WTC11 (cell line): ENCODE results near the gene UGT8. TPM values are rescaled to one million over a fixed set of nuclear protein-coding genes. Genes with fewer than 3 reads are reported as not detected.

Experiments
- ATAC-seq: fragments of 200-7000 bp; cut with Tn5 transposase; 2 replicates; pipeline ENCODE4 v1.10.0; 2021; ENCODE audit warnings: mild to moderate bottlenecking, moderate library complexity
- CTCF ChIA-PET: fragments of 300-600 bp; sonication (Branson Sonifier 250); formaldehyde crosslinking; loops from one replicate; lab custom pipeline; 2021; ENCODE audit warnings: antibody characterized with exemption; lab: Charles Lee
- POLR2A ChIA-PET: fragments of 350-600 bp; sonication (Branson Sonifier 250); formaldehyde crosslinking; loops from one replicate; lab custom pipeline; 2021; ENCODE audit warnings: antibody characterized with exemption; lab: Charles Lee
- DNase-seq: peaks from one replicate; pipeline ENCODE4 v3.0.0; 2021; ENCODE audit warnings: low spot score
- H3K27ac Mint-ChIP-seq: 2 replicates; pipeline ENCODE4 v1.8.0; 2021; ENCODE audit warnings: mixed read lengths
- H3K27me3 Mint-ChIP-seq: 2 replicates; pipeline ENCODE4 v1.8.0; 2021; ENCODE audit warnings: low read depth, mild to moderate bottlenecking, moderate library complexity, mixed read lengths
- H3K36me3 Mint-ChIP-seq: 2 replicates; pipeline ENCODE4 v1.8.0; 2021; ENCODE audit warnings: mixed read lengths
- H3K4me1 Mint-ChIP-seq: 2 replicates; pipeline ENCODE4 v1.8.0; 2022; ENCODE audit warnings: mixed read lengths
- H3K4me3 Mint-ChIP-seq: 2 replicates; pipeline ENCODE4 v1.8.0; 2021; ENCODE audit warnings: mild to moderate bottlenecking, moderate library complexity, mixed read lengths
- H3K9me3 Mint-ChIP-seq: 2 replicates; pipeline ENCODE4 v1.8.0; 2021; ENCODE audit warnings: mixed read lengths
- CREB1 ChIP-seq: sonication (generic); formaldehyde crosslinking; IDR thresholded peaks from 2 replicates; pipeline ENCODE4 v1.8.0; 2023; ENCODE audit warnings: mild to moderate bottlenecking, missing genetic modification reagents
- CREM ChIP-seq: sonication (generic); formaldehyde crosslinking; IDR thresholded peaks from 2 replicates; pipeline ENCODE4 v1.8.1; 2022; ENCODE audit warnings: mild to moderate bottlenecking, missing genetic modification reagents, moderate library complexity
- GTF2I ChIP-seq: fragments of 250-450 bp; sonication (Bioruptor Pico); conservative IDR thresholded peaks from 2 replicates; pipeline ENCODE4 v1.4.0; 2021; ENCODE audit warnings: mild to moderate bottlenecking
- IRF2 ChIP-seq: sonication (generic); formaldehyde crosslinking; IDR thresholded peaks from 2 replicates; pipeline ENCODE4 v1.8.0; 2022; ENCODE audit warnings: low read depth, missing genetic modification reagents, borderline replicate concordance
- MYBL2 ChIP-seq: sonication (generic); formaldehyde crosslinking; IDR thresholded peaks from 2 replicates; pipeline ENCODE4 v1.8.1; 2023; ENCODE audit warnings: mild to moderate bottlenecking, moderate library complexity, missing genetic modification reagents
- NR1H2 ChIP-seq: sonication (generic); formaldehyde crosslinking; IDR thresholded peaks from 2 replicates; pipeline ENCODE4 v1.9.0; 2021; ENCODE audit warnings: mild to moderate bottlenecking, moderate library complexity, missing genetic modification reagents
- OVOL2 ChIP-seq: fragments of 250-450 bp; sonication (Bioruptor Pico); IDR thresholded peaks from 2 replicates; pipeline ENCODE4 v1.9.0; 2021; ENCODE audit warnings: mild to moderate bottlenecking, borderline replicate concordance
- RELA ChIP-seq: sonication (generic); formaldehyde crosslinking; IDR thresholded peaks from 2 replicates; pipeline ENCODE4 v1.8.1; 2022; ENCODE audit warnings: missing genetic modification reagents, mild to moderate bottlenecking, borderline replicate concordance
- RORB ChIP-seq: fragments of 250-450 bp; sonication (Bioruptor Pico); IDR thresholded peaks from 2 replicates; pipeline ENCODE4 v1.9.0; 2021; ENCODE audit warnings: mild to moderate bottlenecking
- SMAD3 ChIP-seq: sonication (generic); formaldehyde crosslinking; IDR thresholded peaks from 2 replicates; pipeline ENCODE4 v1.8.0; 2022; ENCODE audit warnings: missing genetic modification reagents, mild to moderate bottlenecking, borderline replicate concordance
- SOX15 ChIP-seq: fragments of 250-450 bp; sonication (Bioruptor Pico); IDR thresholded peaks from 2 replicates; pipeline ENCODE4 v1.9.0; 2021; ENCODE audit warnings: mild to moderate bottlenecking
- SP1 ChIP-seq: sonication (generic); formaldehyde crosslinking; conservative IDR thresholded peaks from 2 replicates; pipeline ENCODE4 v1.8.1; 2022; ENCODE audit warnings: missing genetic modification reagents
- ZNF121 ChIP-seq: sonication (generic); formaldehyde crosslinking; IDR thresholded peaks from 2 replicates; pipeline ENCODE4 v1.8.0; 2023; ENCODE audit warnings: missing genetic modification reagents
- ZNF281 ChIP-seq: sonication (generic); formaldehyde crosslinking; IDR thresholded peaks from 2 replicates; pipeline ENCODE4 v1.8.0; 2023; ENCODE audit warnings: mild to moderate bottlenecking, missing genetic modification reagents
- ZNF317 ChIP-seq: sonication (generic); formaldehyde crosslinking; IDR thresholded peaks from 2 replicates; pipeline ENCODE4 v1.8.1; 2023; ENCODE audit warnings: low read depth, mild to moderate bottlenecking, moderate library complexity, missing genetic modification reagents, borderline replicate concordance
- ZNF416 ChIP-seq: fragments of 250-450 bp; sonication (Bioruptor Pico); IDR thresholded peaks from 2 replicates; pipeline ENCODE4 v1.9.0; 2021; ENCODE audit warnings: mild to moderate bottlenecking, inconsistent platforms
- total RNA-seq: library from RNA; stranded (reverse); gene quantifications from 3 replicates; pipeline ENCODE4 v1.2.3, GENCODE V29; 2021
- TF ChIP-seq, protein P1 (sequence below): sonication (generic); formaldehyde crosslinking; IDR thresholded peaks from 2 replicates; pipeline ENCODE4 v1.8.1; 2023; ENCODE audit warnings: mild to moderate bottlenecking, moderate library complexity, missing genetic modification reagents
- TF ChIP-seq, protein P2 (sequence below): sonication (generic); formaldehyde crosslinking; IDR thresholded peaks from 2 replicates; pipeline ENCODE4 v1.8.1; 2023; ENCODE audit warnings: mild to moderate bottlenecking, missing genetic modification reagents, moderate library complexity
- TF ChIP-seq, protein P3 (sequence below): fragments of 250-450 bp; sonication (Bioruptor Pico); IDR thresholded peaks from 2 replicates; pipeline ENCODE4 v1.9.0; 2021; ENCODE audit warnings: mild to moderate bottlenecking
- TF ChIP-seq, protein P4 (sequence below): sonication (generic); formaldehyde crosslinking; conservative IDR thresholded peaks from 2 replicates; pipeline ENCODE4 v1.8.1; 2022; ENCODE audit warnings: mild to moderate bottlenecking, missing genetic modification reagents

Gene UGT8
- total RNA-seq, 1 experiment from 2014 or later = 30.8 TPM

- H3K4me3 Mint-ChIP-seq = no peak overlapping the region; the same call in 1 of the 2 replicates
- H3K36me3 Mint-ChIP-seq = peaks cover 18% of the 10 kb centered on the region
- POLR2A ChIA-PET = no interaction called here
- TF ChIP-seq, protein P1, sequence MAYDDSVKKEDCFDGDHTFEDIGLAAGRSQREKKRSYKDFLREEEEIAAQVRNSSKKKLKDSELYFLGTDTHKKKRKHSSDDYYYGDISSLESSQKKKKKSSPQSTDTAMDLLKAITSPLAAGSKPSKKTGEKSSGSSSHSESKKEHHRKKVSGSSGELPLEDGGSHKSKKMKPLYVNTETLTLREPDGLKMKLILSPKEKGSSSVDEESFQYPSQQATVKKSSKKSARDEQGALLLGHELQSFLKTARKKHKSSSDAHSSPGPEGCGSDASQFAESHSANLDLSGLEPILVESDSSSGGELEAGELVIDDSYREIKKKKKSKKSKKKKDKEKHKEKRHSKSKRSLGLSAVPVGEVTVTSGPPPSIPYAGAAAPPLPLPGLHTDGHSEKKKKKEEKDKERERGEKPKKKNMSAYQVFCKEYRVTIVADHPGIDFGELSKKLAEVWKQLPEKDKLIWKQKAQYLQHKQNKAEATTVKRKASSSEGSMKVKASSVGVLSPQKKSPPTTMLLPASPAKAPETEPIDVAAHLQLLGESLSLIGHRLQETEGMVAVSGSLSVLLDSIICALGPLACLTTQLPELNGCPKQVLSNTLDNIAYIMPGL = no peak
- TF ChIP-seq, protein P2, sequence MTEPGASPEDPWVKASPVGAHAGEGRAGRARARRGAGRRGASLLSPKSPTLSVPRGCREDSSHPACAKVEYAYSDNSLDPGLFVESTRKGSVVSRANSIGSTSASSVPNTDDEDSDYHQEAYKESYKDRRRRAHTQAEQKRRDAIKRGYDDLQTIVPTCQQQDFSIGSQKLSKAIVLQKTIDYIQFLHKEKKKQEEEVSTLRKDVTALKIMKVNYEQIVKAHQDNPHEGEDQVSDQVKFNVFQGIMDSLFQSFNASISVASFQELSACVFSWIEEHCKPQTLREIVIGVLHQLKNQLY (CRISPR knock-in tag) = no peak
- TF ChIP-seq CREM (no peak), SP1 (CRISPR knock-in tag) (0 out of 2 replicates have a peak, but pooled peaks have one; percentile 28), ZNF121 (CRISPR knock-in tag) (no peak), ZNF281 (CRISPR knock-in tag) (no peak), ZNF317 (CRISPR knock-in tag) (no peak)
- peak overlapping the region; percentile 43 for H3K27ac Mint-ChIP-seq
- H3K27me3 Mint-ChIP-seq = peaks cover 4% of the 10 kb centered on the region
- peaks cover 16% of the 10 kb centered on the region for H3K9me3 Mint-ChIP-seq
- peaks cover 11% of the 10 kb centered on the region for H3K4me1 Mint-ChIP-seq
- CTCF ChIA-PET = no interaction called here
- ATAC-seq = peak; percentile 15
- peak; percentile 20 for DNase-seq
Measured at GRCh38 chr4:114599903-114600552, 1.4 kb downstream of the UGT8 start.

DNA sequence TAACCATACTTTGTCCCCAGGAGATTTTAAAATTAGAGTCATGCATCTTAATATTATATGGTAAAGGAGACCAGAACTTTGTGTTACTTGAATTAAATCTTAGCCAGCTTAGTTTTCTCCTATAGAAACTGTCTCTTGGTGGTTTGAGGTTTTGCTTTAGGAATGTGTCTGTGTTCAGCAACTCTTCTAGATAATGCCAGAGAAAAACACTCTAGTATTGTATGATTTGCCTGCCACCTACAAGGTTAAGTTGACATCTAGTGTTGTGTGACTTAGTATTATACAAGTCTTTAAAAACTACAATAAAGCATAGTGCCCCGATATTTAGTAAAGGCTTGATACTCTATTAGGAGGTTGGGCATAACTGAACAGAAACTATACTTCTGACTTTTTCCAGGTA, 2.1 kb downstream of the UGT8 start:
- TF ChIP-seq RELA (CRISPR knock-in tag) = no peak
- TF ChIP-seq IRF2 = no peak
- no peak for TF ChIP-seq ZNF281 (CRISPR knock-in tag)
- Mint-ChIP-seq H3K4me1 (peaks cover 11% of the 10 kb centered on the region), H3K27me3 (no peaks in the 10 kb centered on the region), H3K4me3 (no peak overlapping the region; the same call in 1 of the 2 replicates), H3K9me3 (peaks cover 10% of the 10 kb centered on the region), H3K27ac (no peak overlapping the region), H3K36me3 (peaks cover 11% of the 10 kb centered on the region)
- ATAC-seq (no peak), DNase-seq (no peak)
- ChIA-PET POLR2A (no interaction called here), CTCF (no interaction called here)

DNA sequence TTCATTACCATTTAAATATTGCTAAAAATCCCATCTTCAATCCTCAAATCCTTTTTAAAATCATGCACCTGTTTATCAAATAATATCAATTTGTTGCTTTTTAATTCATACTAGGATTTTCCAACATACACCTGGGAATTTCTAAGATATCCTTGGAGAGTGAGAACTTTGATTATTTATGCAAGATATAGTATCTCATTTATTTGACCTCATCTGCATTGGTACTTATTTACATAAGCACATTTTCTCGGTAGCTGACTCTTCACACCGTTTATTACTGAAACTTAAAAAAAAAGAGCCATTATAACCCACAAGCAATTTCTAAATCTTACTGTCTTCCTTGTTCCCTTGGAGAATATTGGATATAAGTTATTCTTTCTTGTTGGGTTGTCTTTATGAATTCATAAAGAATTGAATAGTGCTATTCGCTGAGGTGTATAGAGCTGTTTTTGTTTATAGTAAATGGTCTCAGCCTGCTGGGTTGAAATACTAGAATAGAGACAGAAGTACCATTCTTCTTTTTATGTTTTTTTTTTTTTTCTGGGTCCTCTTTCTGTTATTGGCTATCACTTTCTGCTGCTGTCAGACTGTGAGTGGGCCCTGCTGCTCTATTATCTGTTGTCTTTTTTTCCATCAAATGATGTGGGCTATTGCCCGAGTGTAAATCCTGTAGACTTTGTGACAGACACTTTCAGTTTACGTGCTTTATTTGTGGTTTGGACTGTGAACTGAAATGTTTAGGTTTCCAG, 2.9 kb downstream of the UGT8 start:
- POLR2A ChIA-PET = interaction anchor here (0.5 kb wide), 1 partner anchor 1580 kb away, joined by 3 read pairs; no protein-coding TSS in a partner anchor
- no peak for ATAC-seq
- TF ChIP-seq OVOL2 (CRISPR knock-in tag) = no peak
- no peak for TF ChIP-seq CREB1
- TF ChIP-seq GTF2I (CRISPR knock-in tag) = no peak
- TF ChIP-seq SOX15 (CRISPR knock-in tag) = no peak
- TF ChIP-seq, protein P3, sequence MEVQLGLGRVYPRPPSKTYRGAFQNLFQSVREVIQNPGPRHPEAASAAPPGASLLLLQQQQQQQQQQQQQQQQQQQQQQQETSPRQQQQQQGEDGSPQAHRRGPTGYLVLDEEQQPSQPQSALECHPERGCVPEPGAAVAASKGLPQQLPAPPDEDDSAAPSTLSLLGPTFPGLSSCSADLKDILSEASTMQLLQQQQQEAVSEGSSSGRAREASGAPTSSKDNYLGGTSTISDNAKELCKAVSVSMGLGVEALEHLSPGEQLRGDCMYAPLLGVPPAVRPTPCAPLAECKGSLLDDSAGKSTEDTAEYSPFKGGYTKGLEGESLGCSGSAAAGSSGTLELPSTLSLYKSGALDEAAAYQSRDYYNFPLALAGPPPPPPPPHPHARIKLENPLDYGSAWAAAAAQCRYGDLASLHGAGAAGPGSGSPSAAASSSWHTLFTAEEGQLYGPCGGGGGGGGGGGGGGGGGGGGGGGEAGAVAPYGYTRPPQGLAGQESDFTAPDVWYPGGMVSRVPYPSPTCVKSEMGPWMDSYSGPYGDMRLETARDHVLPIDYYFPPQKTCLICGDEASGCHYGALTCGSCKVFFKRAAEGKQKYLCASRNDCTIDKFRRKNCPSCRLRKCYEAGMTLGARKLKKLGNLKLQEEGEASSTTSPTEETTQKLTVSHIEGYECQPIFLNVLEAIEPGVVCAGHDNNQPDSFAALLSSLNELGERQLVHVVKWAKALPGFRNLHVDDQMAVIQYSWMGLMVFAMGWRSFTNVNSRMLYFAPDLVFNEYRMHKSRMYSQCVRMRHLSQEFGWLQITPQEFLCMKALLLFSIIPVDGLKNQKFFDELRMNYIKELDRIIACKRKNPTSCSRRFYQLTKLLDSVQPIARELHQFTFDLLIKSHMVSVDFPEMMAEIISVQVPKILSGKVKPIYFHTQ (CRISPR knock-in tag) = no peak
- no peak for TF ChIP-seq RORB (CRISPR knock-in tag)
- no peak for TF ChIP-seq SMAD3 (CRISPR knock-in tag)
- TF ChIP-seq MYBL2 (CRISPR knock-in tag) = no peak
- TF ChIP-seq, protein P4, sequence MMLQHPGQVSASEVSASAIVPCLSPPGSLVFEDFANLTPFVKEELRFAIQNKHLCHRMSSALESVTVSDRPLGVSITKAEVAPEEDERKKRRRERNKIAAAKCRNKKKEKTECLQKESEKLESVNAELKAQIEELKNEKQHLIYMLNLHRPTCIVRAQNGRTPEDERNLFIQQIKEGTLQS = no peak
- TF ChIP-seq ZNF416 (CRISPR knock-in tag) = no peak
- no peak for TF ChIP-seq NR1H2 (CRISPR knock-in tag)

More for the DNA sequence above, 2.9 kb downstream of the UGT8 start:
- Mint-ChIP-seq H3K27ac (no peak overlapping the region), H3K4me1 (peaks cover 11% of the 10 kb centered on the region), H3K27me3 (no peaks in the 10 kb centered on the region), H3K36me3 (peaks cover 3% of the 10 kb centered on the region), H3K4me3 (no peak overlapping the region), H3K9me3 (peaks cover 2% of the 10 kb centered on the region)
- CTCF ChIA-PET = no interaction called here
- DNase-seq = no peak
